ENCODE measurements around the gene RNF135. TPM values are rescaled to one million over a fixed set of nuclear protein-coding genes. Genes with fewer than 3 reads are reported as not detected.

The RNF135 gene
- total RNA-seq, 1 donor from 2014 or later, result 4.2 TPM

DNA sequence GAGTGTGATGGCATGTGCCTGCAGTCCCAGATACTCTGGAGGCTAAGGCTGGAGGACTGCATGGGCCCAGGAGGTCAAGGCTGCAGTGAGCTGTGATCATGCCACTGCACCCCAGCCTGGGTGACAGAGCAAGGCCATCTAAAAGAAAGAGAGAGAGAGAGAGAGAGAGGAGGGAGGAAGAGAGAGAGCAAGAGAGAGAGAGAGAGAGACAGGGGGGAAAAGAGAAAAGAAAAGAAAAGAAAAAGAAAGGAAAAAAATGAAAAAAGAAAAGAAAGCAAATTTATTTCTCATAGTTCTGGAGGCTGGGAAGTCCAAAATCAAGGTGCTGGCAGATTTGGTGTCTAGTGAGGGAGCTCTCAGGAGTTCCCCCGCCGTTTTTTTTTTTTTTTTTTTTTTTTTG lies 33.3 kb downstream of the RNF135 start:
- H3K27ac Mint-ChIP-seq, result no peak overlapping the region
- no peak overlapping the region for H2AFZ ChIP-seq (replicated peaks)

DNA sequence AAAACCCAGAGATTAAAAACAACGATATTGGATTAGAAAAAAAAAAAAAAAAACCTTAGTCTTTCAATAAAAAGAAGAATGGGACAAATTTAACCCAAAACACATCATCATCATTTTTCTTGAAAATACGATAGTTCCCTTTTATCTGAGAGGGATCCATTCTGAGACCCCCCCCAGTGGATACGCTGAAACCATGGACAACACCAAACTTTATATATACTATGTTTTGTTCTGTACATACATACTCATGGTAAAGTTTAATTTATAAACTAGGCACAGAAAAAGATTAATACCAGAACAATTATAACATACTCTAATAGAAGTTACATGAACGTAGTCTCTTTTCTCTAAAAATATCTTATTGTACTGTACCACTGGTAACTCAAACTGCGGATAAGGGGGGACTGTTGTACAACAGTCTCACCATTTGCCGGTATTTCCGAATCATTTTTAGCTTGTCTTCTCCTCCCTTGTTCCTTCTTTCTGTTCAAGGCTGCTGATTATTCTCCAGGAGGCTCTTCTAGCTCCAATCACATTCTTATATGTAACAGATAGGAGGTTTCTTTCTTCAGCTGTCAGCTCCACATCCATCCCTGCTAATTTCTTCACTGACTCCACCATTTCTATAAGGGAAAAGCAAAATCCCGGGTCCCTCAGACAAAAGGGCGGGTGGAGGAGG lies 37.0 kb downstream of the RNF135 start:
- Histone ChIP-seq H3K4me3 (peak overlapping the region; percentile 59), H3K4me1 (no peaks in the 10 kb centered on the region), H3K27me3 (peaks cover 44% of the 10 kb centered on the region), H3K9me3 (ENCODE audit: low read depth) (no peaks in the 10 kb centered on the region), H3K27ac (no peak overlapping the region), H3K4me2 (peak overlapping the region; percentile 90), H3F3A (ENCODE audit: low read depth) (peaks cover 12% of the 10 kb centered on the region), H3K9ac (no peak overlapping the region), H4K20me1 (ENCODE audit: low read depth) (no peaks in the 10 kb centered on the region), H3K79me2 (ENCODE audit: low read depth) (no peaks in the 10 kb centered on the region), H3K36me3 (no peaks in the 10 kb centered on the region), H2AFZ (replicated peaks) (peak overlapping the region; percentile 92)
- no peak for TF ChIP-seq EZH2 (IDR thresholded peaks at IDR 0.05)
- TF ChIP-seq, protein P1, sequence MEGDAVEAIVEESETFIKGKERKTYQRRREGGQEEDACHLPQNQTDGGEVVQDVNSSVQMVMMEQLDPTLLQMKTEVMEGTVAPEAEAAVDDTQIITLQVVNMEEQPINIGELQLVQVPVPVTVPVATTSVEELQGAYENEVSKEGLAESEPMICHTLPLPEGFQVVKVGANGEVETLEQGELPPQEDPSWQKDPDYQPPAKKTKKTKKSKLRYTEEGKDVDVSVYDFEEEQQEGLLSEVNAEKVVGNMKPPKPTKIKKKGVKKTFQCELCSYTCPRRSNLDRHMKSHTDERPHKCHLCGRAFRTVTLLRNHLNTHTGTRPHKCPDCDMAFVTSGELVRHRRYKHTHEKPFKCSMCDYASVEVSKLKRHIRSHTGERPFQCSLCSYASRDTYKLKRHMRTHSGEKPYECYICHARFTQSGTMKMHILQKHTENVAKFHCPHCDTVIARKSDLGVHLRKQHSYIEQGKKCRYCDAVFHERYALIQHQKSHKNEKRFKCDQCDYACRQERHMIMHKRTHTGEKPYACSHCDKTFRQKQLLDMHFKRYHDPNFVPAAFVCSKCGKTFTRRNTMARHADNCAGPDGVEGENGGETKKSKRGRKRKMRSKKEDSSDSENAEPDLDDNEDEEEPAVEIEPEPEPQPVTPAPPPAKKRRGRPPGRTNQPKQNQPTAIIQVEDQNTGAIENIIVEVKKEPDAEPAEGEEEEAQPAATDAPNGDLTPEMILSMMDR (IDR thresholded peaks at IDR 0.05), result no peak
- TF ChIP-seq EZH2phosphoT487 (IDR thresholded peaks at IDR 0.05), result no peak
- Mint-ChIP-seq H3K27ac (no peak overlapping the region), H3K4me1 (peaks cover 14% of the 10 kb centered on the region), H3K4me3 (peak overlapping the region; percentile 76), H3K27me3 (ENCODE audit: insufficient read depth, low read depth) (peaks cover 9% of the 10 kb centered on the region), H3K36me3 (peaks cover 6% of the 10 kb centered on the region), H3K9me3 (peaks cover 8% of the 10 kb centered on the region)
- no peak for DNase-seq (ENCODE audit: low spot score)

More for the DNA sequence above, 33.3 kb downstream of the RNF135 start:
- DNase-seq (ENCODE audit: low spot score), result no peak
- H3K4me1 ChIP-seq, result no peaks in the 10 kb centered on the region
- no peaks in the 10 kb centered on the region for H3K79me2 ChIP-seq (ENCODE audit: low read depth)
- H3K4me1 Mint-ChIP-seq, result peaks cover 13% of the 10 kb centered on the region
- no peak overlapping the region for H3K9ac ChIP-seq
- TF ChIP-seq EZH2phosphoT487 (IDR thresholded peaks at IDR 0.05), result no peak
- TF ChIP-seq, protein P1 (IDR thresholded peaks at IDR 0.05), result no peak
- peaks cover 11% of the 10 kb centered on the region for H3K36me3 Mint-ChIP-seq
- no peak overlapping the region for H3K27ac ChIP-seq
- no peaks in the 10 kb centered on the region for H3K9me3 ChIP-seq (ENCODE audit: low read depth)
- H3K27me3 Mint-ChIP-seq (ENCODE audit: insufficient read depth, low read depth), result peaks cover 6% of the 10 kb centered on the region
- H3K4me2 ChIP-seq, result no peak overlapping the region
- H4K20me1 ChIP-seq (ENCODE audit: low read depth), result no peaks in the 10 kb centered on the region
- H3F3A ChIP-seq (ENCODE audit: low read depth), result peaks cover 12% of the 10 kb centered on the region
- H3K4me3 Mint-ChIP-seq, result no peak overlapping the region
- H3K27me3 ChIP-seq, result peaks cover 20% of the 10 kb centered on the region
- H3K4me3 ChIP-seq, result no peak overlapping the region
- no peaks in the 10 kb centered on the region for H3K36me3 ChIP-seq
- peaks cover 8% of the 10 kb centered on the region for H3K9me3 Mint-ChIP-seq

DNA sequence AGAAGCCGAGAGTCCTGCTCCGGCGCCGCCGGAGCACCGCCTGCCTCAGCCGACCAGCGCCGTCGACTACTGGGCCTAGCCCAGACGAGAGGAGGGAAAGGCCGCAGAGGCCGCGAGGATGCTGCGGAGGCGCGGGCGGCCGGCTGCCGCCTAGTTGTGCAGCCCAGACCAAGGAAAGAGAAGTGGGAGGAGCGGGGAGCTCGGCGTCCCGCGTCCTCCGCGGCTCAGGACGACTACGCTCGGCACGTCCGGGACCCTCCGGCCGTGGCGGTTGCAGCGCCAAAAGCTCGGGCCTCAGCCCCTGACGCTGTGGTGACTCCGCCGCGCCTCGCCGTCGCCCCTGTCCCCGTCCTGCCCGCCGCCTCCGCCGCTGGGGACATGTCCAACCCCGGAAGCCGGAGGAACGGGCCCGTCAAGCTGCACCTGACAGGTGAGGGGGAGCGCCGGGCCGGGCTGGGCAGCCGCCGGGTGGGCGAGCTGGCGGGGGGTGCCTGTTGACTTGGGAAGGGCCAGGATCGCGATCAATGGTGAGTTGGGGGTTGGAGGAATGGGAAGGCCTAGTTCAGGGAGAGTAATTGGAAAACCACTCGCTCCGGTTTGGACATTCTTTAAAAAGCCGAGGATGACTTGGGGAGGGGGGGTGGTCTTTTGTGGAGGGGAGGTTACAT lies 37.7 kb downstream of the RNF135 start:
- peaks cover 6% of the 10 kb centered on the region for H3K36me3 Mint-ChIP-seq
- H3K9me3 Mint-ChIP-seq, result peaks cover 8% of the 10 kb centered on the region
- peak; percentile 85 for DNase-seq (ENCODE audit: low spot score)
- peaks cover 14% of the 10 kb centered on the region for H3K4me1 Mint-ChIP-seq
- peaks cover 9% of the 10 kb centered on the region for H3K27me3 Mint-ChIP-seq (ENCODE audit: insufficient read depth, low read depth)
- peak overlapping the region; percentile 92 for H2AFZ ChIP-seq (replicated peaks)
- peak overlapping the region; percentile 59 for H3K4me3 ChIP-seq
- H3K9me3 ChIP-seq (ENCODE audit: low read depth), result no peaks in the 10 kb centered on the region
- H3K27ac Mint-ChIP-seq, result no peak overlapping the region
- no peak overlapping the region for H3K27ac ChIP-seq
- peaks cover 12% of the 10 kb centered on the region for H3F3A ChIP-seq (ENCODE audit: low read depth)
- no peaks in the 10 kb centered on the region for H3K4me1 ChIP-seq
- H3K79me2 ChIP-seq (ENCODE audit: low read depth), result no peaks in the 10 kb centered on the region
- peak overlapping the region; percentile 90 for H3K4me2 ChIP-seq
- peaks cover 44% of the 10 kb centered on the region for H3K27me3 ChIP-seq
- TF ChIP-seq, protein P1 (IDR thresholded peaks at IDR 0.05), result no peak
- TF ChIP-seq EZH2phosphoT487 (IDR thresholded peaks at IDR 0.05) (no peak), EZH2 (IDR thresholded peaks at IDR 0.05) (peak; percentile 69)
- peak overlapping the region; percentile 76 for H3K4me3 Mint-ChIP-seq
- H3K36me3 ChIP-seq, result no peaks in the 10 kb centered on the region
- no peaks in the 10 kb centered on the region for H4K20me1 ChIP-seq (ENCODE audit: low read depth)
- no peak overlapping the region for H3K9ac ChIP-seq

Data from neural progenitor cell (in vitro differentiated cells).